Gastrocnemius medialis (tissue), 4 donors: ENCODE measurements around the gene ZBTB43. TPM values are rescaled to one million over a fixed set of nuclear protein-coding genes. Genes with fewer than 3 reads are reported as not detected.
A peak's percentile ranks its signal among the peaks of the same experiment; 100 is the strongest.

Experiments
- ATAC-seq, 2 donors: fragments of 150-250 bp; one replicate each; pipeline ENCODE4 v1.9.1; 2016
- DNase-seq, 2 donors: peaks; one replicate each; pipeline ENCODE4 v3.0.0-alpha.2; 2019
- H3K27ac ChIP-seq, 4 donors: fragments of 200-600 bp; sonication (generic); 1 replicate in 1 of 4; 2 replicates in 3 of 4; pipeline ENCODE4 v1.5.1; 2016 to 2018; ENCODE audit warnings: mild to moderate bottlenecking in 2 of 4, moderate library complexity in 1 of 4
- H3K27me3 ChIP-seq, 3 donors: fragments of 200-600 bp; sonication (generic) in 2 of 3; 1 replicate in 1 of 3; 2 replicates in 2 of 3; pipeline versions ENCODE4 v1.5.1 to v1.6.0; 2016 to 2019; ENCODE audit warnings: mild to moderate bottlenecking in 1 of 3, moderate library complexity in 1 of 3
- H3K36me3 ChIP-seq, 2 donors: fragments of 200-600 bp; sonication (generic) in 1 of 2; one replicate each; pipeline ENCODE4 v1.5.1; 2017 to 2018
- H3K4me1 ChIP-seq, 2 donors: fragments of 200-600 bp; sonication (generic) in 1 of 2; one replicate each; pipeline ENCODE4 v1.5.1; 2016 to 2017; ENCODE audit warnings: mild to moderate bottlenecking in 2 of 2
- H3K4me3 ChIP-seq, 4 donors: fragments of 200-600 bp; sonication (generic) in 3 of 4; 1 replicate in 1 of 4; 2 replicates in 3 of 4; pipeline ENCODE4 v1.5.1; 2016 to 2019; ENCODE audit warnings: mild to moderate bottlenecking in 2 of 4
- H3K9me3 ChIP-seq, 3 donors: fragments of 200-600 bp; sonication (generic) in 2 of 3; 1 replicate in 1 of 3; 2 replicates in 2 of 3; pipeline ENCODE4 v1.5.1; 2016 to 2019
- POLR2A ChIP-seq, 2 donors: fragments of 450-650 bp; IDR thresholded peaks; one replicate each; pipeline ENCODE4 v1.6.1; 2017; ENCODE audit warnings: antibody characterized with exemption in 2 of 2, mild to moderate bottlenecking in 2 of 2, moderate library complexity in 2 of 2
- in situ Hi-C, 4 donors: fragments of 200-750 bp; cut with MboI; loops; one replicate each; pipeline versions ENCODE4 v1.15.0 to v1.8.0; 2017; ENCODE audit warnings: low sequenced_read_pairs in 4 of 4
- intact Hi-C: fragments of 100-400 bp; cut with DNase I; formaldehyde crosslinking; loops from one replicate; pipeline ENCODE4 v1.15.1; 2023; ENCODE audit warnings: low total_unique reads
- total RNA-seq, 4 donors: library from RNA; depleted of rRNA; stranded (reverse); fragments of >200 nt; gene quantifications; one replicate each; pipeline versions ENCODE4 v1.1.0 to v1.2.3, GENCODE V29; 2016
- TF ChIP-seq, protein P1 (sequence below), 5 experiments: fragments of 450-650 bp in 3 of 5; fragments of 200-600 bp in 2 of 5; sonication (generic) in 2 of 5; IDR thresholded peaks in 4 of 5; conservative IDR thresholded peaks in 1 of 5; 1 replicate in 4 of 5; 2 replicates in 1 of 5; pipeline ENCODE4 v1.5.1; 2016 to 2019; ENCODE audit warnings: antibody characterized with exemption in 5 of 5, mild to moderate bottlenecking in 3 of 5, moderate library complexity in 3 of 5

Gene ZBTB43
- total RNA-seq, 4 donors from 2014 or later = 44.9 to 65.2 (median 60.0) TPM

DNA sequence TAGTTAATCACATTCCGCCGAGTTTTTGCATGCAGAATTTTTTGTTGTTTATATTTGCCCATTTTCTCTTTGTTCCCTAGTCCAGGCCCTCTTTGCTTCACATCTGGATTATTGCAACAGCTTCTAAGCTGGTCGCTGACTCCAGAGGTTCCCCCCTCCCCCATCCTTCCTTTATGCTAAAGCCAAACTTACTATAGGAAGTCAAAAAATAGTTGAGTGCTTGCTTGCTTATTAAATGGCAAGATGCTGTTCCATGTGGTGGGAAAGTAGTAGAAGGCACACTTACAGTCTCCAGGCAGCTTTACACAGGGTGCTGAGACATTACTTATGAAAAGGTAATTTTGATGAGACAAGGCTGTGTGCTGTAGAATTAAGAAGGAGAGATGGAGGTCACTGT, 56.9 kb downstream of the ZBTB43 start:
- no peak for ATAC-seq
- in situ Hi-C loops = no loop called here
- Histone ChIP-seq H3K27me3 (no peaks in the 10 kb centered on the region), H3K36me3 (no peaks in the 10 kb centered on the region), H3K27ac (peak overlapping the region; percentile 95 to 98 (median 97)), H3K9me3 (no peaks in the 10 kb centered on the region), H3K4me3 (peak overlapping the region; percentile 87 to 95 (median 90)), H3K4me1 (peaks cover 52 to 56% of the 10 kb centered on the region in 2 donors)
- intact Hi-C loops = loop anchor here (2.0 to 5.0 kb wide), 2 partner anchors 53 to 54 kb away; partner anchors contain the start of genes RALGPS1 and ZBTB43
- no peak for DNase-seq
- TF ChIP-seq, protein P1, sequence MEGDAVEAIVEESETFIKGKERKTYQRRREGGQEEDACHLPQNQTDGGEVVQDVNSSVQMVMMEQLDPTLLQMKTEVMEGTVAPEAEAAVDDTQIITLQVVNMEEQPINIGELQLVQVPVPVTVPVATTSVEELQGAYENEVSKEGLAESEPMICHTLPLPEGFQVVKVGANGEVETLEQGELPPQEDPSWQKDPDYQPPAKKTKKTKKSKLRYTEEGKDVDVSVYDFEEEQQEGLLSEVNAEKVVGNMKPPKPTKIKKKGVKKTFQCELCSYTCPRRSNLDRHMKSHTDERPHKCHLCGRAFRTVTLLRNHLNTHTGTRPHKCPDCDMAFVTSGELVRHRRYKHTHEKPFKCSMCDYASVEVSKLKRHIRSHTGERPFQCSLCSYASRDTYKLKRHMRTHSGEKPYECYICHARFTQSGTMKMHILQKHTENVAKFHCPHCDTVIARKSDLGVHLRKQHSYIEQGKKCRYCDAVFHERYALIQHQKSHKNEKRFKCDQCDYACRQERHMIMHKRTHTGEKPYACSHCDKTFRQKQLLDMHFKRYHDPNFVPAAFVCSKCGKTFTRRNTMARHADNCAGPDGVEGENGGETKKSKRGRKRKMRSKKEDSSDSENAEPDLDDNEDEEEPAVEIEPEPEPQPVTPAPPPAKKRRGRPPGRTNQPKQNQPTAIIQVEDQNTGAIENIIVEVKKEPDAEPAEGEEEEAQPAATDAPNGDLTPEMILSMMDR (IDR thresholded peaks at IDR 0.05 in 4 of 5, conservative IDR thresholded peaks at IDR 0.05 in 1 of 5) = no peak
- no peak for TF ChIP-seq POLR2A (IDR thresholded peaks at IDR 0.05)

- no peaks in the 10 kb centered on the region for H3K36me3 ChIP-seq
- ATAC-seq = peak in 1 of 2 donors; percentile 23
- peaks cover 56% of the 10 kb centered on the region in 2 donors for H3K4me1 ChIP-seq
- H3K27me3 ChIP-seq = no peaks in the 10 kb centered on the region
- peak overlapping the region; percentile 95 to 98 (median 97) for H3K27ac ChIP-seq
- no peak for DNase-seq
- H3K4me3 ChIP-seq = peak overlapping the region; percentile 87 to 95 (median 90)
- H3K9me3 ChIP-seq = no peaks in the 10 kb centered on the region
- in situ Hi-C loops = no loop called here
- TF ChIP-seq, protein P1 (IDR thresholded peaks at IDR 0.05 in 4 of 5, conservative IDR thresholded peaks at IDR 0.05 in 1 of 5) = no peak
- no peak for TF ChIP-seq POLR2A (IDR thresholded peaks at IDR 0.05)
- intact Hi-C loops = loop anchor here (5.0 kb wide), 1 partner anchor 55 kb away; the partner anchor contains the start of gene ZBTB43
Observed at GRCh38 chr9:126862104-126862761, 57.4 kb downstream of the ZBTB43 start.

- Histone ChIP-seq H3K4me3 (no peak overlapping the region), H3K27ac (peak overlapping the region in 2 of 4 donors; percentile 62 to 68), H3K27me3 (no peaks in the 10 kb centered on the region), H3K9me3 (no peaks in the 10 kb centered on the region), H3K36me3 (no peaks in the 10 kb centered on the region), H3K4me1 (peaks cover 78% of the 10 kb centered on the region in 2 donors)
- intact Hi-C loops = loop anchor here (5.0 kb wide), 1 partner anchor 57 kb away; the partner anchor contains the start of gene ZBTB43
- DNase-seq = no peak
- in situ Hi-C loops = no loop called here
- TF ChIP-seq POLR2A (IDR thresholded peaks at IDR 0.05) = no peak
- TF ChIP-seq, protein P1 (IDR thresholded peaks at IDR 0.05 in 4 of 5, conservative IDR thresholded peaks at IDR 0.05 in 1 of 5) = no peak
- no peak for ATAC-seq
Observed at GRCh38 chr9:126864771-126865170, 59.9 kb downstream of the ZBTB43 start.

DNA sequence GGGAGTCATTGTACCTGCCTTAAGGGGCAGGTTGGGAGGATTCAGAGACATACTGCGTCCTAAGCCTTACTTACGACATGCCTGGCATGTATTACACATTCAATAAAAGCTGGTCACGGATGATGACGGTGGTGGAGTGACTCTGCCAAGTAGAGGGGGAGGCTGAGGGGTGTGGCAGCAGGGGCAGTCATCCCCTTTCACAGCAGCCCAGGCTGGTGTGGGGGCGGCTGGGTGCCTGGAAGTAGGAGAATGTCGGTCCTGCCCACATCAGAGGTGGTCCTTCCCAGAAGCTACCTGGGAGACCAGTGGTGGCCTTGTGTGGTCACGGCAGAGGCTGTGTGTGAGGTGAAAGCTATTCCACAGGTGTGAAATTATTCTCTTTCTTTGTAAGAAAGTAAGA, 64.5 kb downstream of the ZBTB43 start:
- H3K36me3 ChIP-seq = no peaks in the 10 kb centered on the region
- H3K27ac ChIP-seq = no peak overlapping the region
- no peaks in the 10 kb centered on the region for H3K9me3 ChIP-seq
- ATAC-seq = no peak
- no peak for DNase-seq
- in situ Hi-C loops (no loop called here), intact Hi-C loops (no loop called here)
- peaks cover 47% of the 10 kb centered on the region in 2 donors for H3K4me1 ChIP-seq
- H3K27me3 ChIP-seq = no peaks in the 10 kb centered on the region
- H3K4me3 ChIP-seq = no peak overlapping the region
- TF ChIP-seq, protein P1 (IDR thresholded peaks at IDR 0.05 in 4 of 5, conservative IDR thresholded peaks at IDR 0.05 in 1 of 5) = no peak
- no peak for TF ChIP-seq POLR2A (IDR thresholded peaks at IDR 0.05)
